Right ventricle myocardium superior (tissue), 1 donor: Measurements from ENCODE around the gene CDH2. TPM values are rescaled to one million over a fixed set of nuclear protein-coding genes. Genes with fewer than 3 reads are reported as not detected.

Experiments used
- ATAC-seq: fragments of 200-7000 bp; cut with Tn5 transposase; one replicate; pipeline ENCODE4 v1.9.1; 2020; ENCODE audit warnings: mild to moderate bottlenecking; ENCODE audit not compliant: poor library complexity
- DNase-seq: peaks from one replicate; pipeline ENCODE4 v3.0.0-alpha.2; 2020
- intact Hi-C: fragments of 100-400 bp; cut with DNase I; formaldehyde crosslinking; loops from one replicate; pipeline ENCODE4 v1.11.2; 2022
- total RNA-seq: library from RNA; stranded (reverse); fragmentation: NEBNext Ultra II Directional; extraction: Animal tissue kit (Norgen Biotek cat#: 25700); gene quantifications from one replicate; pipeline ENCODE4 v1.2.1, GENCODE V29; 2021
- donor health status: DM: no; HTN: yes; CAD: no; lungs with severe emphysema.

Gene CDH2
- total RNA-seq, 1 donor from 2014 or later: 308 TPM

DNA sequence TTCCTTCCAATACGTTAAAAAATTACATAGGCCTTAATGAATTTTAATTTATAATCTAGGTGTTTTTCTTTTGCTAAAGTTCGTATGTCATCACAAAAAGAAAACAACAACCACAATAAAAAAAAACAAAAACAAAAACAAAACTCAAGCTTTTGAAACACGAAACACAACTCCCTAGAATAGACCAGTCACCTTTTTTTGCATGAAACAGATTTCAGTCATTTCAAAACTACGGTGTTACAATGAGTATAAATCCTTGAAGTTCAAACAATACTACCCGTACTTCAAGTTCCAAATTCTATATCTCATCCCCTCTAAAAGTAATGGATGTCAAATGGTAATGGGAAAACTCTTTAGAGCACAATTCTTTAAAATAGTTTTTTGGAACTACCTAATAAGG lies 142.4 kb downstream of the CDH2 start:
- no peak for ATAC-seq
- intact Hi-C loops: no loop called here

GRCh38 chr18:28032177-28032576 lies 144.8 kb downstream of the CDH2 start:
- intact Hi-C loops: no loop called here
- no peak for DNase-seq
- ATAC-seq: no peak

More for the DNA sequence above, 142.4 kb downstream of the CDH2 start:
- DNase-seq: no peak

- ATAC-seq (peak; percentile 48), DNase-seq (no peak)
- intact Hi-C loops: no loop called here
These were observed 146.5 kb downstream of the CDH2 start for GRCh38 chr18:28030458-28030857.

- ATAC-seq: no peak
- no peak for DNase-seq
- intact Hi-C loops: no loop called here
These were observed 149.2 kb downstream of the CDH2 start for GRCh38 chr18:28027755-28028154.

- no peak for DNase-seq
- intact Hi-C loops: loop anchor here (10.0 kb wide), 2 partner anchors 85 to 145 kb away; no protein-coding TSS in a partner anchor
- no peak for ATAC-seq
These were observed 157.4 kb downstream of the CDH2 start for GRCh38 chr18:28019425-28020108.

- no peak for DNase-seq
- no peak for ATAC-seq
- intact Hi-C loops: loop anchor here (10.0 kb wide), 2 partner anchors 86 to 146 kb away; no protein-coding TSS in a partner anchor
These were observed 158.6 kb downstream of the CDH2 start for GRCh38 chr18:28018351-28018750.

DNA sequence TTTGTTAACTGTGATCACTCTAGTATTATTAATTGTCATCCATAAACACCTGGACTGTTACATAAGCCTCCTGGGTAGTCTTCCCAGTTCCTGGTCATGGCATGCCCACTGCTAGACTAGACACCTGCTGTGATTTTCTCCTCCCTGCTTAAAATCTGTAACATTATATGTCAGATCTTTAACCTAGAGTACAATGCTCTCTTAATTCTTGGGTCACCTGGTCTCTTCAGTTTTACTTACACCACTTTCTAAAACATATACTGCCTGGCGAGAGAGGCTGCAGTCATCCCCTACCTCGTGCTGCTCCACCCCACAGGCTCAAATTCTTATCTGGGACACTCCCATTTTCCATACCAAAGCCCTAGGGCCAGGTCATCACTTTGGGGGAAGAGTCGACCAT lies 161.3 kb downstream of the CDH2 start:
- ATAC-seq: no peak

GRCh38 chr18:28013066-28013465 lies 163.9 kb downstream of the CDH2 start:
- ATAC-seq: no peak
- intact Hi-C loops: loop anchor here (10.0 kb wide), 2 partner anchors 92 to 152 kb away; no protein-coding TSS in a partner anchor
- DNase-seq: no peak

More for the DNA sequence above, 161.3 kb downstream of the CDH2 start:
- DNase-seq: no peak
- intact Hi-C loops: loop anchor here (10.0 kb wide), 2 partner anchors 89 to 149 kb away; no protein-coding TSS in a partner anchor

DNA sequence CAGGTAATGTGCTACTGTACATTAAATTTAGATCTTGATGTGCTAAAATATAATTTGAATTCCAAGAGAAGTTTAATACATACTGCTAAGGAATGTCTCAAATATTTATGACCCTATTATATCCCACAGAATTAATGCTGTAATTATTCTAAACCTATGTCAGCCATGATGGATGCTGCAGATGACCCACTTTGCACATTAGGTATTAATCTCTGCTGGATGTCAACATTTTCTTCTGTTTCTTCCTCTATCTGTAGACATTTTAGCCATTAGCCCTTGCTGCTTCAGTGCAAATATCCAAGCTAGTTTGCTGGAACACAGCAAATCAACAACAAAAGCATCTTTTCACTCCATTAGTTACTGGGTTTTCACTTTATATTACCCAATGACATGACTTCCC lies 164.6 kb downstream of the CDH2 start:
- intact Hi-C loops: loop anchor here (10.0 kb wide), 2 partner anchors 92 to 152 kb away; no protein-coding TSS in a partner anchor

DNA sequence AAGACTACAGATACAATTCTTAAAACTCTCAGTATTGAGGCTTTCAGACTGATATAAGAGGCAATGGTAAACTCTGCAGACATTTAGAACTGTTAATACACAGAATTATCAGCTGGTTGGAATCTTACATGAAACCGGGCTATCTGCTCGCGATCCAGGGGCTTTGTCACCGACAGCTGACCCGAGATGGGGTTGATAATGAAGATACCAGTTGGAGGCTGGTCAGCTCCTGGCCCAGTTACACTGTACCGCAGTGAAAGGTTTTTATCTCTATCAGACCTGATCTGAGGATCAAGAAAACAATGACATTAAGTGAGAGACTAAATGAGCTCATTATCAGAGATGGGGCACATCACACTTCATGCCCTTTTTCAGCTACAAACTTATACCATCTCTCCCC lies 167.3 kb downstream of the CDH2 start:
- no peak for DNase-seq
- intact Hi-C loops: no loop called here
- peak; percentile 18 for ATAC-seq

More for the DNA sequence above, 164.6 kb downstream of the CDH2 start:
- no peak for DNase-seq
- no peak for ATAC-seq

GRCh38 chr18:28007841-28008240 lies 169.1 kb downstream of the CDH2 start:
- DNase-seq: no peak
- no peak for ATAC-seq
- intact Hi-C loops: no loop called here

DNA sequence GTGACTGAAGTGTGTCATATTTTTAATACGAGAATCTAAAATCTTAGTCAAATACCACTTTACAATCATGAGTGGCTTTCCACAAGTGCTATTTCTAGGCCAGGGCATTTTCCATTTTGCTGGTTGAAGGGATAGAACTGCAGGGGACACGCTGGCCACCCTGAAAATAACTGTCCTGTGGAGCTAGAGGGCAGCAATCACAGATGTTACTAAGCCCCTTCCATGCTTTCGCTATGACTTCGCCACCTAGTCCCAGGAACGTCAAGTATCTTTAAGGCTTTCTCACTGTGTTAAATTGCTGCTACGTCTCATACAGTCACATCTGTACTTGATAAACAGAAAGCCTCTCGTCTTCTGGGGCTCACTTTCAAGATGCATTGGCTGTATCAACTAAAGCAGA lies 171.8 kb downstream of the CDH2 start:
- intact Hi-C loops: no loop called here
- ATAC-seq: peak; percentile 53
- no peak for DNase-seq

- no peak for DNase-seq
These were observed 172.3 kb downstream of the CDH2 start for GRCh38 chr18:28004606-28005005.

DNA sequence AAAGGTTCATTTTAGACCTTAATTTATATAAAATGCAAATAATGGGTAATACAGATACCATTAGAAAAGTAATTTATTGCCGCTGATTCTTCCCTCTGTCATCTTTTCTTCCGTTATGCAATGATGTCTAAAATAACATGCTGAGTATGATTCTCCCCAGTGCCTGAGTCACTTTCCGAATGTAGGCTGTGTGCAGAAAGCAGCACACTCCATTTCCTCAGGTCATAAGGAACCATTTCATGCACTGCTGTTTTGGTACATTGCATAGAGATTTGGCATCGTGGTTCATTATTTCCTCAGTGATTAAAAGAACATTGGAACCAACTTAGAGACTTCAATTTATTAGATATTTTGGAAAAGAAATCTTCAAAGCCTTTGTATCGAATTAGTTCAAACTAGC lies 173.5 kb downstream of the CDH2 start:
- intact Hi-C loops: no loop called here

More at GRCh38 chr18:28004606-28005005, 172.3 kb downstream of the CDH2 start:
- intact Hi-C loops: no loop called here
- no peak for ATAC-seq

DNA sequence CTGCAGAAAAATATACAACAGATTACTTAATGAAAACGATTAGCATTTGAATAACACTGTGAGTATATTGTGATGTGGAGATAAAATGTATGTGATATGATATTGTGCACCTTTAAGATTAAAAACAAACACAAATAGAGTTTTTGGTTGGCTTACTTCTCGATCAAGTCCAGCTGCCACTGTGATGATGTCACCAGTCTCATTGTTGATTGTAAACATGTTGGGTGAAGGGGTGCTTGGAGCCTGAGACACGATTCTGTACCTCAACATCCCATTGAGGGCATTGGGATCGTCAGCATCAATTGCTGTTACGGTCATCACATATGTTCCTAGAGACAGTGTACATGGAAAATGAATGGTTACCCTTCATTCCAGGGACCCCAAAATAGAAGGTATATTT lies 174.1 kb downstream of the CDH2 start:
- intact Hi-C loops: no loop called here
- ATAC-seq (no peak), DNase-seq (no peak)

More for the DNA sequence above, 173.5 kb downstream of the CDH2 start:
- peak; percentile 65 for ATAC-seq
- DNase-seq: no peak

DNA sequence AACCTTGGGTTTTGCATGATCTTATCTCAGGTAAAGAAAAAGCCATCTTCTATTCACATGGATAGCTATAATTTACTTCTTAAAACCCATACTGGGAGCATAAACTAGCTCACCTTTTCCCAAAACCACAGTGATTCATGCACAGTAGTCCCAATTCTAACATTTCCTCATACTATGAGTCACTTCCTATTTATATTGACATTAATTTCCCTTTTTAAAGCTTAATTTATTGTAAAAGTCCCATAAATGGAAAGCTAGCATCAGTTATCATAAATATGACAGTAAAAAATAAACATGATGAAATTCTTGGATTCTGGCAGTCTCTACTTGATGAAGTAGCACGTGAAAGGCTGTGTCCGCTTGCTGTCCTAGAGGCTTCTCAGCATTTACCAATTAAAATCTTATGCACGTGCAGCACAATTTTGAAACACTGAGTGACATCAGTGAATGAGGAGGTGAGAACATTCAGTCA lies 180.1 kb downstream of the CDH2 start:
- no peak for ATAC-seq
- intact Hi-C loops: no loop called here
- DNase-seq: no peak

- intact Hi-C loops: no loop called here
- DNase-seq (no peak), ATAC-seq (peak; percentile 65)
These were observed 181.0 kb downstream of the CDH2 start for GRCh38 chr18:27995770-27996502.

DNA sequence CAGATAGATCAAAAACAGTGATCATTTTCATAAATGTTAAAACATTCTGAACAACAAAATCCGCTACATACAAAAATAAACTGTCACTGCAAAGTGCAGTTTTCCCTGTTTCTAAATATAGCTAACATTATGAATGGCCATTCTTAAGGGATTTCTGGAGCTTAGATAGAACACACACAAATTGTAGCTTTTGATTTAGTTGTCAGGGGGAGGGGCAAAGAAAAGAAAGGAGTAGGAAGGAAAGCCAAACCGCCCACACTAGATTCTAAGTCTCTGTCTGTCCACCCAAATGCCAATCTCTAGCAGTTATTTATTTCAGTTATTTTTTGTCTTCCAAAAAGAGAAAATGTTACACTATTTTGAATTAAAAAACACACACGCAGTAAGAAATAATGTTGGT lies 182.4 kb downstream of the CDH2 start:
- ATAC-seq (no peak), DNase-seq (no peak)
- intact Hi-C loops: no loop called here

DNA sequence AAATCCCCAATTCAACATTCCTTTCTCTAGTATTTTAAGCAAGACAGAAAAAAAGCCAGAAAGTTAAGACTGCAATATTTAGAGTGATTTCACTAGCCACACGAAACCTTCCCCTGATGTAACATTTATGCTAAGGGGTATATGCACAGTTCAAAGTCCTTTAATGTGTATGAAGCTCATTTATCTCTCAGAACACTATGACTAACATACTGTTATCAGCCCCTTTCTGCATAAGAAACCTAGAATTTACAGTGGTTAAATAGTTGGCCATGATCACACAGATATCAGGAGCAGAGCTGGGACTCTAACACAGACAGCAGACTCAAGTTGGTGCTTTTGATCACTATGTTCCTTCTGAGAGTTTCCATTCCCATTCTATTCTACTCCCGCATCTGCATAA lies 185.5 kb downstream of the CDH2 start:
- DNase-seq (no peak), ATAC-seq (no peak)
- intact Hi-C loops: no loop called here

DNA sequence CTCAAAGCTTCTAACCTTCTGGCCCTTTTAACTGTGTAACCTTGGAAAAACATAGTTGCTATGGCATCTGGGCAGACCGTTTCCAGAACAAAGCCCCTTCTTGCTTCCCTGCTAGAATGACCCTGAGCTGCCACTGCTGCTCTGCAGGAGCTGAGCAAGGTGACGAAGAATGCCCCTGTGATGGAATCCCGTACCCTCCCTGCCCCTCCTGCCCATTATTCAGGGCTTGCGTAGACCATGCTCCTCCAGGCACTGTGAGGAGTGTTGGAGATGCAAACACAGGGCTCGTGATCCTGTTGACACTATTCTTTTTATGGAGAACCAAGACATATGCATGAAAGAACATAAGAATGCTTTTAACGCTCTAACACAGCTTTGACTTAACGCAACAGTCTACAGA lies 191.1 kb downstream of the CDH2 start:
- DNase-seq: no peak
- intact Hi-C loops: no loop called here
- ATAC-seq: no peak
